ENCODE measurements around the gene TAF3. TPM values are rescaled to one million over a fixed set of nuclear protein-coding genes. Genes with fewer than 3 reads are reported as not detected.
"Not testable (repeated sequence)": the region's sequence is repeated elsewhere in the genome, so short reads cannot be mapped to it uniquely, and the experiment has no call there.

Gene TAF3
- total RNA-seq, 1 experiment from 2014 or later: 5.5 TPM

DNA sequence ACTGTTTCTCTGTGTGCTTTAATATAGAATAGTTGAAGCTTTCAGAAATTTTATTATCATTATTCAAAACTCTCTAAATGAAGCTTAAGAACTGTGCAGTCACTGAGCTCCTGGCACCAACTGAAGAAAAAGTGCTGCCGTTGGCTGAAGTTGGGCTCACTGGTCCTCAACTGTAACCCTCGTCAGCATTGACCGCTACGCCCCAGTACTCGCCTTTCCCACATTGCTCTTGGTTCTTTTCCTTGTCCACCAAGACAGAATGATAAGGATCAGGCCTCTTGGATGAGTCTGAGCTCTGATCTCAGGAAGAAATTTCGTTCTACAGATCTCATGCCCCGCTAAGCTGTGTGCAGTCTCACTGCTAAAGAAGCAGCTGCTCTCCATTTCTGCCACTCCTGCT is 7.9 kb upstream of the TAF3 start:
- ChIA-PET CTCF (no interaction called here), POLR2A (no interaction called here)
- TF ChIP-seq TCF7L2 (IDR thresholded peaks at IDR 0.05; ENCODE audit: low read depth, low read length): no peak
- ATAC-seq (0 out of 2 replicates have a peak, but pooled peaks have one; percentile 34), DNase-seq (ENCODE audit: low read depth, low spot score) (no peak)
- H3K27ac ChIP-seq (ENCODE audit: low read length): no peak overlapping the region
- BruUV-seq (replicated peaks): no TSS peak
- intact Hi-C loops (cut with micrococcal nuclease; ENCODE audit: unreplicated experiment) (no loop called here), in situ Hi-C loops (cut with HindIII; ENCODE audit: low pct_unique_long_range_greater_than_20kb, low sequenced_read_pairs) (no loop called here)
- H3K27me3 ChIP-seq (ENCODE audit: control insufficient read depth, insufficient read depth, low read length): no peaks in the 10 kb centered on the region
- no peak overlapping the region for H3K4me3 ChIP-seq (ENCODE audit: low read depth in 2 of 2, low read length in 2 of 2)
- no peaks in the 10 kb centered on the region for H3K9me3 ChIP-seq (ENCODE audit: control insufficient read depth, insufficient read depth, low read depth, low read length)
- H3K4me1 ChIP-seq (ENCODE audit: control insufficient read depth, insufficient read depth, low read length): no peaks in the 10 kb centered on the region
- peaks cover 3% of the 10 kb centered on the region; the same call in 1 of the 2 replicates for H3K36me3 ChIP-seq (ENCODE audit: control insufficient read depth, insufficient read depth, low read length)

DNA sequence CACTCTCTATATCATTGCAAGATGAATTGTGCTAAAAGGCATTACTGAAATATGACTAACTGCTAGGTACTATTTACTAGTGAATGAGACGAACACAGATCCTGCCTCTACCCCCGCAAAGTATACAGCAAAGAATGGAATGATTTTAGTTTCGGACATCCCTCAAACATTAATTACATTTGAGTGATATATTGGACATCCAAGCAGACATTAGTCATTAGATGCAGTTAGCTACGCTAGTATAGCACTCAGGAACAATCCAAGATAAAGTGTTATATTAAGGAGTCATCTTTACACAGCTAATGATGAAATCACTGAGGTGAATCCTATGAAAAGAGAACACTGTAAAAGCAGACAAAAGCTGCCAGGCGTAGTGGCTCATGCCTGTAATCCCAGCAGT is 7.3 kb upstream of the TAF3 start:
- no peak; the same call in 1 of the 2 replicates for ATAC-seq
- TF ChIP-seq, protein P1, sequence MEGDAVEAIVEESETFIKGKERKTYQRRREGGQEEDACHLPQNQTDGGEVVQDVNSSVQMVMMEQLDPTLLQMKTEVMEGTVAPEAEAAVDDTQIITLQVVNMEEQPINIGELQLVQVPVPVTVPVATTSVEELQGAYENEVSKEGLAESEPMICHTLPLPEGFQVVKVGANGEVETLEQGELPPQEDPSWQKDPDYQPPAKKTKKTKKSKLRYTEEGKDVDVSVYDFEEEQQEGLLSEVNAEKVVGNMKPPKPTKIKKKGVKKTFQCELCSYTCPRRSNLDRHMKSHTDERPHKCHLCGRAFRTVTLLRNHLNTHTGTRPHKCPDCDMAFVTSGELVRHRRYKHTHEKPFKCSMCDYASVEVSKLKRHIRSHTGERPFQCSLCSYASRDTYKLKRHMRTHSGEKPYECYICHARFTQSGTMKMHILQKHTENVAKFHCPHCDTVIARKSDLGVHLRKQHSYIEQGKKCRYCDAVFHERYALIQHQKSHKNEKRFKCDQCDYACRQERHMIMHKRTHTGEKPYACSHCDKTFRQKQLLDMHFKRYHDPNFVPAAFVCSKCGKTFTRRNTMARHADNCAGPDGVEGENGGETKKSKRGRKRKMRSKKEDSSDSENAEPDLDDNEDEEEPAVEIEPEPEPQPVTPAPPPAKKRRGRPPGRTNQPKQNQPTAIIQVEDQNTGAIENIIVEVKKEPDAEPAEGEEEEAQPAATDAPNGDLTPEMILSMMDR (IDR thresholded peaks at IDR 0.05): no peak
- TF ChIP-seq TCF7L2 (IDR thresholded peaks at IDR 0.05; ENCODE audit: low read depth, low read length): no peak
- TF ChIP-seq, protein P2, sequence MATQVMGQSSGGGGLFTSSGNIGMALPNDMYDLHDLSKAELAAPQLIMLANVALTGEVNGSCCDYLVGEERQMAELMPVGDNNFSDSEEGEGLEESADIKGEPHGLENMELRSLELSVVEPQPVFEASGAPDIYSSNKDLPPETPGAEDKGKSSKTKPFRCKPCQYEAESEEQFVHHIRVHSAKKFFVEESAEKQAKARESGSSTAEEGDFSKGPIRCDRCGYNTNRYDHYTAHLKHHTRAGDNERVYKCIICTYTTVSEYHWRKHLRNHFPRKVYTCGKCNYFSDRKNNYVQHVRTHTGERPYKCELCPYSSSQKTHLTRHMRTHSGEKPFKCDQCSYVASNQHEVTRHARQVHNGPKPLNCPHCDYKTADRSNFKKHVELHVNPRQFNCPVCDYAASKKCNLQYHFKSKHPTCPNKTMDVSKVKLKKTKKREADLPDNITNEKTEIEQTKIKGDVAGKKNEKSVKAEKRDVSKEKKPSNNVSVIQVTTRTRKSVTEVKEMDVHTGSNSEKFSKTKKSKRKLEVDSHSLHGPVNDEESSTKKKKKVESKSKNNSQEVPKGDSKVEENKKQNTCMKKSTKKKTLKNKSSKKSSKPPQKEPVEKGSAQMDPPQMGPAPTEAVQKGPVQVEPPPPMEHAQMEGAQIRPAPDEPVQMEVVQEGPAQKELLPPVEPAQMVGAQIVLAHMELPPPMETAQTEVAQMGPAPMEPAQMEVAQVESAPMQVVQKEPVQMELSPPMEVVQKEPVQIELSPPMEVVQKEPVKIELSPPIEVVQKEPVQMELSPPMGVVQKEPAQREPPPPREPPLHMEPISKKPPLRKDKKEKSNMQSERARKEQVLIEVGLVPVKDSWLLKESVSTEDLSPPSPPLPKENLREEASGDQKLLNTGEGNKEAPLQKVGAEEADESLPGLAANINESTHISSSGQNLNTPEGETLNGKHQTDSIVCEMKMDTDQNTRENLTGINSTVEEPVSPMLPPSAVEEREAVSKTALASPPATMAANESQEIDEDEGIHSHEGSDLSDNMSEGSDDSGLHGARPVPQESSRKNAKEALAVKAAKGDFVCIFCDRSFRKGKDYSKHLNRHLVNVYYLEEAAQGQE (IDR thresholded peaks at IDR 0.05; ENCODE audit: insufficient read depth in 1 of 2, low read depth in 2 of 2, low read length in 1 of 2): no peak
- TF ChIP-seq POLR2AphosphoS5 (IDR thresholded peaks at IDR 0.05; ENCODE audit: low read depth, low read length): no peak
- TF ChIP-seq SIN3A (IDR thresholded peaks at IDR 0.05; ENCODE audit: borderline replicate concordance, insufficient read depth, low read depth, low read length): no peak
- no peak overlapping the region for H3K4me3 ChIP-seq (ENCODE audit: low read depth in 2 of 2, low read length in 2 of 2)
- CTCF ChIA-PET: no interaction called here
- DNase-seq (ENCODE audit: low read depth, low spot score): no peak
- POLR2A ChIA-PET: no interaction called here
- intact Hi-C loops (cut with micrococcal nuclease; ENCODE audit: unreplicated experiment): no loop called here
- in situ Hi-C loops (cut with HindIII; ENCODE audit: low pct_unique_long_range_greater_than_20kb, low sequenced_read_pairs): no loop called here
- no peaks in the 10 kb centered on the region for H3K9me3 ChIP-seq (ENCODE audit: control insufficient read depth, insufficient read depth, low read depth, low read length)
- no peaks in the 10 kb centered on the region for H3K27me3 ChIP-seq (ENCODE audit: control insufficient read depth, insufficient read depth, low read length)
- H3K4me1 ChIP-seq (ENCODE audit: control insufficient read depth, insufficient read depth, low read length): no peaks in the 10 kb centered on the region
- no TSS peak for BruUV-seq (replicated peaks)
- peaks cover 3% of the 10 kb centered on the region; the same call in 1 of the 2 replicates for H3K36me3 ChIP-seq (ENCODE audit: control insufficient read depth, insufficient read depth, low read length)
- no peak overlapping the region for H3K27ac ChIP-seq (ENCODE audit: low read length)

GRCh38 chr10:7811743-7812142 is 6.6 kb upstream of the TAF3 start:
- intact Hi-C loops (cut with micrococcal nuclease; ENCODE audit: unreplicated experiment); ATAC-seq; H3K4me3 ChIP-seq (ENCODE audit: low read depth in 2 of 2, low read length in 2 of 2); DNase-seq (ENCODE audit: low read depth, low spot score); CTCF ChIA-PET; BruUV-seq (replicated peaks); H3K36me3 ChIP-seq (ENCODE audit: control insufficient read depth, insufficient read depth, low read length); H3K9me3 ChIP-seq (ENCODE audit: control insufficient read depth, insufficient read depth, low read depth, low read length); H3K27me3 ChIP-seq (ENCODE audit: control insufficient read depth, insufficient read depth, low read length); POLR2A ChIA-PET; H3K27ac ChIP-seq (ENCODE audit: low read length); H3K4me1 ChIP-seq (ENCODE audit: control insufficient read depth, insufficient read depth, low read length); in situ Hi-C loops (cut with HindIII; ENCODE audit: low pct_unique_long_range_greater_than_20kb, low sequenced_read_pairs): not testable (repeated sequence)

Measured in Panc1 (cell line).